Nephron progenitor cell (in vitro differentiated cells): ENCODE results near the gene ACSF3.

Experiments used
- DNase-seq: peaks from one replicate; pipeline ENCODE4 v3.0.0; 2021
- H3K27ac Mint-ChIP-seq: 2 replicates; pipeline ENCODE4 v1.8.0; 2021; ENCODE audit warnings: mild to moderate bottlenecking, moderate library complexity, mixed read lengths
- H3K27me3 Mint-ChIP-seq: 2 replicates; pipeline ENCODE4 v1.8.0; 2021; ENCODE audit warnings: mild to moderate bottlenecking, low read depth, mixed read lengths; ENCODE audit not compliant: poor library complexity
- H3K36me3 Mint-ChIP-seq: 2 replicates; pipeline ENCODE4 v1.8.0; 2021; ENCODE audit warnings: low read depth, mixed read lengths
- H3K4me1 Mint-ChIP-seq: 2 replicates; pipeline ENCODE4 v1.8.0; 2021; ENCODE audit warnings: mixed read lengths
- H3K4me3 Mint-ChIP-seq: 2 replicates; pipeline ENCODE4 v1.8.0; 2021; ENCODE audit warnings: mild to moderate bottlenecking, moderate library complexity, mixed read lengths
- H3K9me3 Mint-ChIP-seq: 2 replicates; pipeline ENCODE4 v1.8.0; 2021; ENCODE audit warnings: mild to moderate bottlenecking, moderate library complexity, mixed read lengths
- TF ChIP-seq, protein P1 (sequence below): fragments of 200-600 bp; sonication (generic); IDR thresholded peaks from 2 replicates; pipeline ENCODE4 v1.5.0; 2021; ENCODE audit warnings: antibody characterized with exemption

The ACSF3 gene

DNA sequence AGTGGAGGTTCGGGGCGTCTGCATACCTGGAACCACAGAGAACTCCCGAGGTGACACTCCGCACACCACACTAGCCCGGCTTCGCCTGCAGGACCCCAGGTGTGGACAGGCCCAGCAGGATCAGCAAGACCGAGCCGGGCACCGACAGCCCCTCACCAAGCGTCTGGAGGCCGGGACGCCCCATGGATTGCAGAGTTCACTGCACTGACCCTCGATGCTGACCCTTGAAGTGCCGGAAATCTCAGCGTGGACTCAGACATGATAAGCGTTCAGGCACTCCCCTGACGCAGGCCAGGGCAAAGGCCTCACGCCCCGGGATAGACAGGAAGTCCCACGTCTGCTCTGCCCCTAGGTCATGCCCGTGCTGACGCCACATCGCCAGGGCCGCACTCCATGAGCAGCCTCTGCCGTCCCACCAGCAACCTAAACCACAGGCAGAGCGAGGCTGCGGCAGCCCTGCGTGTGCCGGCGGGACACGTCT lies 26.0 kb downstream of the ACSF3 start:
- Mint-ChIP-seq H3K27ac (no peak overlapping the region), H3K36me3 (peaks cover 36% of the 10 kb centered on the region), H3K4me1 (no peaks in the 10 kb centered on the region), H3K27me3 (no peaks in the 10 kb centered on the region), H3K4me3 (no peak overlapping the region), H3K9me3 (no peaks in the 10 kb centered on the region)
- DNase-seq = no peak
- TF ChIP-seq, protein P1, sequence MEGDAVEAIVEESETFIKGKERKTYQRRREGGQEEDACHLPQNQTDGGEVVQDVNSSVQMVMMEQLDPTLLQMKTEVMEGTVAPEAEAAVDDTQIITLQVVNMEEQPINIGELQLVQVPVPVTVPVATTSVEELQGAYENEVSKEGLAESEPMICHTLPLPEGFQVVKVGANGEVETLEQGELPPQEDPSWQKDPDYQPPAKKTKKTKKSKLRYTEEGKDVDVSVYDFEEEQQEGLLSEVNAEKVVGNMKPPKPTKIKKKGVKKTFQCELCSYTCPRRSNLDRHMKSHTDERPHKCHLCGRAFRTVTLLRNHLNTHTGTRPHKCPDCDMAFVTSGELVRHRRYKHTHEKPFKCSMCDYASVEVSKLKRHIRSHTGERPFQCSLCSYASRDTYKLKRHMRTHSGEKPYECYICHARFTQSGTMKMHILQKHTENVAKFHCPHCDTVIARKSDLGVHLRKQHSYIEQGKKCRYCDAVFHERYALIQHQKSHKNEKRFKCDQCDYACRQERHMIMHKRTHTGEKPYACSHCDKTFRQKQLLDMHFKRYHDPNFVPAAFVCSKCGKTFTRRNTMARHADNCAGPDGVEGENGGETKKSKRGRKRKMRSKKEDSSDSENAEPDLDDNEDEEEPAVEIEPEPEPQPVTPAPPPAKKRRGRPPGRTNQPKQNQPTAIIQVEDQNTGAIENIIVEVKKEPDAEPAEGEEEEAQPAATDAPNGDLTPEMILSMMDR = no peak

GRCh38 chr16:89120281-89120680 lies 26.6 kb downstream of the ACSF3 start:
- peaks cover 36% of the 10 kb centered on the region for H3K36me3 Mint-ChIP-seq
- no peaks in the 10 kb centered on the region for H3K27me3 Mint-ChIP-seq
- TF ChIP-seq, protein P1 = no peak
- H3K4me3 Mint-ChIP-seq = no peak overlapping the region
- DNase-seq = no peak
- no peaks in the 10 kb centered on the region for H3K9me3 Mint-ChIP-seq
- H3K27ac Mint-ChIP-seq = no peak overlapping the region
- H3K4me1 Mint-ChIP-seq = no peaks in the 10 kb centered on the region

GRCh38 chr16:89120921-89121351 lies 27.3 kb downstream of the ACSF3 start:
- no peaks in the 10 kb centered on the region for H3K27me3 Mint-ChIP-seq
- DNase-seq = no peak
- H3K4me1 Mint-ChIP-seq = no peaks in the 10 kb centered on the region
- H3K4me3 Mint-ChIP-seq = no peak overlapping the region
- peaks cover 41% of the 10 kb centered on the region for H3K36me3 Mint-ChIP-seq
- TF ChIP-seq, protein P1 = no peak
- peaks cover 6% of the 10 kb centered on the region for H3K9me3 Mint-ChIP-seq
- no peak overlapping the region for H3K27ac Mint-ChIP-seq

DNA sequence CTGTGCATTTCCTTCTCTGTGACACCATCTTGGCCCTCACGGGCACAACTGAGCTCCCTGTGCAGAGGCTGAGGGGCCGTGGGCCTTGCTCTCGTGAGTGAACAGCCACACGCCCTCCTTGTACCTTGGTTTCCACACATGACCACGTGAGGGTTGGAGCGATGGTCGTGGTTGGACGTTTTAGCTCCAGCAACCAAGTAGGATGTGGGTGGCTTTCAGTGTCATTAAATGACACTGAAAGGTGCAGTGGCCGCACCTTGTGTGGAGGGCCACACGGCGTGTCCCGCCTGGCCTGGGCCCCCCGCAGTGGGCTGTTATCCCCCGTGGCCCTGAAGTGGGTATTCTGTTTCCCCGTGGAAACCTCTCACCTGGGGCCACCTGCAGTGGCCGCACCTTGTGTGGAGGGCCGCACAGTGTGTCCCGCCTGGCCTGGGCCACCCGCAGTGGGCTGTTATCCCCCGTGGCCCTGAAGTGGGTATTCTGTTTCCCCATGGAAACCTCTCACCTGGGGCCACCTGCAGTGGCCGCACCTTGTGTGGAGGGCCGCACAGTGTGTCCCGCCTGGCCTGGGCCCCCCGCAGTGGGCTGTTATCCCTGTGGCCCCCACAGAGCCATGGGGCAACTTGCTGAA lies 28.2 kb downstream of the ACSF3 start:
- Mint-ChIP-seq H3K27me3 (no peaks in the 10 kb centered on the region), H3K4me1 (no peaks in the 10 kb centered on the region), H3K4me3 (no peak overlapping the region), H3K27ac (no peak overlapping the region), H3K9me3 (peaks cover 8% of the 10 kb centered on the region), H3K36me3 (peaks cover 47% of the 10 kb centered on the region)
- TF ChIP-seq, protein P1 = no peak
- no peak for DNase-seq

DNA sequence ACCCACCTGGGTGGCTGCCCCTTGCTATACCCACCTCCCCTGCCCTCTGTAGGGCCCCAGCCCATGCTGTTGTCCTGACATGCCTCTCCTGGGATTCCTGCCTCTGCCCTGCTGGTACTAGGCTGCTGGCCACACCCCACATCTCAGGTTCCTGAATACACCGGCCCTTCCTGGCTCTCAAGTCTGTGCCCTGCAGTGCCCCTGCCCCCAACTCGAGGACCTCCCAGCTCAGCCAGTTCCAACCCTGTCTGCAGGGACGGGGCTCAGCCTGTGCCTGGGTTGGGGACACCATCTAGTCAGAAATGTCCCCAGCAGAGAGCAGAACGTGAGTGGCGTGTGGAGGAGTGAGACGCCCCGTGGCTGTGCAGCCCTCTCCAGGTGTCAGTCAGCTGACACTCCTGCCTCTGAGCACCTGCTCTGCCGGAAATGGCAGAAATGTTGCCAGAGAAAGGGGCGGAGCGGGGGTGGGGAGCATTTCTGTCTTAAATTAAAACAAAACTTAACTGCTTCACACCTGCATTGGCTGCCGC lies 28.7 kb downstream of the ACSF3 start:
- Mint-ChIP-seq H3K36me3 (peaks cover 46% of the 10 kb centered on the region), H3K27ac (no peak overlapping the region), H3K27me3 (no peaks in the 10 kb centered on the region), H3K9me3 (peaks cover 8% of the 10 kb centered on the region), H3K4me1 (no peaks in the 10 kb centered on the region), H3K4me3 (no peak overlapping the region)
- TF ChIP-seq, protein P1 = no peak
- no peak for DNase-seq
